Suprapubic skin (tissue), 4 donors: Measurements from ENCODE around the gene RTL1. TPM values are rescaled to one million over a fixed set of nuclear protein-coding genes. Genes with fewer than 3 reads are reported as not detected.

Source experiments
- DNase-seq, 2 donors: peaks; one replicate each; pipeline ENCODE4 v3.0.0-alpha.2; 2019; ENCODE audit warnings: low spot score in 2 of 2
- H3K27ac ChIP-seq: fragments of 200-600 bp; sonication (generic); one replicate; pipeline ENCODE4 v1.5.1; 2019
- H3K27me3 ChIP-seq: fragments of 200-600 bp; sonication (generic); one replicate; pipeline ENCODE4 v1.5.1; 2019
- H3K36me3 ChIP-seq: fragments of 200-600 bp; sonication (generic); one replicate; pipeline ENCODE4 v1.5.1; 2019
- H3K4me1 ChIP-seq: fragments of 200-600 bp; sonication (generic); one replicate; pipeline ENCODE4 v1.5.1; 2019
- H3K4me3 ChIP-seq: fragments of 200-600 bp; sonication (generic); one replicate; pipeline ENCODE4 v1.5.1; 2019; ENCODE audit warnings: mild to moderate bottlenecking
- H3K9me3 ChIP-seq: fragments of 200-600 bp; sonication (generic); one replicate; pipeline ENCODE4 v1.5.1; 2019
- EP300 ChIP-seq: sonication (generic); formaldehyde crosslinking; IDR thresholded peaks from one replicate; pipeline ENCODE4 v1.6.1; 2017; ENCODE audit warnings: antibody characterized with exemption
- POLR2A ChIP-seq, 2 donors: fragments of 450-650 bp; IDR thresholded peaks; one replicate each; pipeline ENCODE4 v1.6.1; 2017; ENCODE audit warnings: antibody characterized with exemption in 2 of 2, mild to moderate bottlenecking in 2 of 2, moderate library complexity in 2 of 2
- POLR2AphosphoS5 ChIP-seq, 3 donors: sonication (generic); formaldehyde crosslinking; IDR thresholded peaks; one replicate each; pipeline ENCODE4 v1.6.1; 2017; ENCODE audit warnings: antibody characterized with exemption in 3 of 3
- WGBS: methylation state at CpG from one replicate; pipeline ENCODE4 v1.1.5; 2018; 5-methylcytosine and 5-hydroxymethylcytosine counted together
- total RNA-seq, 4 donors: library from RNA; depleted of rRNA; stranded (reverse); fragments of >200 nt; gene quantifications; one replicate each; pipeline ENCODE4 v1.1.0, GENCODE V29; 2016
- TF ChIP-seq, protein P1 (sequence below), 2 donors: fragments of 200-600 bp in 1 of 2; fragments of 450-650 bp in 1 of 2; sonication (generic) in 1 of 2; IDR thresholded peaks; one replicate each; pipeline ENCODE4 v1.5.1; 2016 to 2019; ENCODE audit warnings: antibody characterized with exemption in 2 of 2, mild to moderate bottlenecking in 1 of 2, moderate library complexity in 1 of 2

RTL1 gene
- total RNA-seq, 4 donors from 2014 or later, result not detected

GRCh38 chr14:100892496-100893227 lies 10.9 kb downstream of the RTL1 start:
- no peak overlapping the region for H3K4me3 ChIP-seq
- no peaks in the 10 kb centered on the region for H3K9me3 ChIP-seq
- no peak for TF ChIP-seq POLR2A (IDR thresholded peaks at IDR 0.05)
- TF ChIP-seq POLR2AphosphoS5 (IDR thresholded peaks at IDR 0.05), result no peak
- TF ChIP-seq EP300, result no peak
- TF ChIP-seq, protein P1, sequence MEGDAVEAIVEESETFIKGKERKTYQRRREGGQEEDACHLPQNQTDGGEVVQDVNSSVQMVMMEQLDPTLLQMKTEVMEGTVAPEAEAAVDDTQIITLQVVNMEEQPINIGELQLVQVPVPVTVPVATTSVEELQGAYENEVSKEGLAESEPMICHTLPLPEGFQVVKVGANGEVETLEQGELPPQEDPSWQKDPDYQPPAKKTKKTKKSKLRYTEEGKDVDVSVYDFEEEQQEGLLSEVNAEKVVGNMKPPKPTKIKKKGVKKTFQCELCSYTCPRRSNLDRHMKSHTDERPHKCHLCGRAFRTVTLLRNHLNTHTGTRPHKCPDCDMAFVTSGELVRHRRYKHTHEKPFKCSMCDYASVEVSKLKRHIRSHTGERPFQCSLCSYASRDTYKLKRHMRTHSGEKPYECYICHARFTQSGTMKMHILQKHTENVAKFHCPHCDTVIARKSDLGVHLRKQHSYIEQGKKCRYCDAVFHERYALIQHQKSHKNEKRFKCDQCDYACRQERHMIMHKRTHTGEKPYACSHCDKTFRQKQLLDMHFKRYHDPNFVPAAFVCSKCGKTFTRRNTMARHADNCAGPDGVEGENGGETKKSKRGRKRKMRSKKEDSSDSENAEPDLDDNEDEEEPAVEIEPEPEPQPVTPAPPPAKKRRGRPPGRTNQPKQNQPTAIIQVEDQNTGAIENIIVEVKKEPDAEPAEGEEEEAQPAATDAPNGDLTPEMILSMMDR (IDR thresholded peaks at IDR 0.05), result no peak
- no peak overlapping the region for H3K27ac ChIP-seq
- H3K4me1 ChIP-seq, result peaks cover 10% of the 10 kb centered on the region
- 92% methylated on average over 17 of the region's 17 CpGs for WGBS
- peaks cover 24% of the 10 kb centered on the region for H3K27me3 ChIP-seq
- DNase-seq, result peak in 1 of 2 donors; percentile 48
- no peaks in the 10 kb centered on the region for H3K36me3 ChIP-seq

GRCh38 chr14:100891501-100892445 lies 11.7 kb downstream of the RTL1 start:
- Histone ChIP-seq H3K9me3 (no peaks in the 10 kb centered on the region), H3K27me3 (peaks cover 19% of the 10 kb centered on the region), H3K4me1 (peaks cover 14% of the 10 kb centered on the region), H3K27ac (no peak overlapping the region), H3K36me3 (no peaks in the 10 kb centered on the region), H3K4me3 (no peak overlapping the region)
- 91% methylated on average over 4 of the region's 13 CpGs for WGBS
- no peak for TF ChIP-seq EP300
- TF ChIP-seq POLR2A (IDR thresholded peaks at IDR 0.05), result no peak
- TF ChIP-seq, protein P1 (IDR thresholded peaks at IDR 0.05), result no peak
- TF ChIP-seq POLR2AphosphoS5 (IDR thresholded peaks at IDR 0.05), result no peak
- peak; percentile 49 to 54 for DNase-seq

DNA sequence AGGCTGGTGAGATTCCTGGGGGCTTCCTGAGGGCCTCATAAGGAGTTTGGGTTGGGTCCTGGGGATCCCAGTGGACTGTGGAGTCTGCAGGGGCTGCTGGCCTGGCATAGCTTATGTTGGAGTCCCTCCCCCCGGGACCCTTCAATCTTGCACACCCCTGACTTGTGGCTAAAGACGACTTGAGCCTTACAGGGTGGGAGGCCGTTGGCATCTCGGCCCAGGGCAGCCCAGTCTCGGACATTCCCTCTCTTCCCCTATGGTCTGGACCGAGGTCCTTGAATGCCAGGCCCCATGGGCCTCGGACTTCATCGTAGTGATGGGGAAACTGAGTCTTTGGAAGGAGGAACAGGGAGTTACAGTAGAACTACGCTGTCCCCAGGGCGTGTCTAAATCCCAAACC lies 12.5 kb downstream of the RTL1 start:
- no CpG with 5 or more reads among the region's 10 CpGs for WGBS
- TF ChIP-seq POLR2A (IDR thresholded peaks at IDR 0.05) (no peak), EP300 (no peak), POLR2AphosphoS5 (IDR thresholded peaks at IDR 0.05) (no peak)
- TF ChIP-seq, protein P1 (IDR thresholded peaks at IDR 0.05), result no peak
- Histone ChIP-seq H3K36me3 (no peaks in the 10 kb centered on the region), H3K4me1 (peaks cover 14% of the 10 kb centered on the region), H3K9me3 (no peaks in the 10 kb centered on the region), H3K27ac (no peak overlapping the region), H3K27me3 (peaks cover 12% of the 10 kb centered on the region), H3K4me3 (no peak overlapping the region)
- DNase-seq, result peak; percentile 46 to 47

GRCh38 chr14:100890061-100890850 lies 13.3 kb downstream of the RTL1 start:
- WGBS, result 81% methylated on average over 8 of the region's 8 CpGs
- Histone ChIP-seq H3K27me3 (peaks cover 6% of the 10 kb centered on the region), H3K4me3 (no peak overlapping the region), H3K4me1 (peaks cover 14% of the 10 kb centered on the region), H3K36me3 (no peaks in the 10 kb centered on the region), H3K9me3 (no peaks in the 10 kb centered on the region), H3K27ac (no peak overlapping the region)
- TF ChIP-seq POLR2A (IDR thresholded peaks at IDR 0.05) (no peak), EP300 (no peak), POLR2AphosphoS5 (IDR thresholded peaks at IDR 0.05) (no peak)
- TF ChIP-seq, protein P1 (IDR thresholded peaks at IDR 0.05), result no peak
- peak in 1 of 2 donors; percentile 40 for DNase-seq
